Measurements from ENCODE around the gene SDC3. TPM values are rescaled to one million over a fixed set of nuclear protein-coding genes. Genes with fewer than 3 reads are reported as not detected.

The SDC3 gene
- total and polyA plus RNA-seq, 12 donors = 13.1 to 57.7 (median 21.7) TPM

DNA sequence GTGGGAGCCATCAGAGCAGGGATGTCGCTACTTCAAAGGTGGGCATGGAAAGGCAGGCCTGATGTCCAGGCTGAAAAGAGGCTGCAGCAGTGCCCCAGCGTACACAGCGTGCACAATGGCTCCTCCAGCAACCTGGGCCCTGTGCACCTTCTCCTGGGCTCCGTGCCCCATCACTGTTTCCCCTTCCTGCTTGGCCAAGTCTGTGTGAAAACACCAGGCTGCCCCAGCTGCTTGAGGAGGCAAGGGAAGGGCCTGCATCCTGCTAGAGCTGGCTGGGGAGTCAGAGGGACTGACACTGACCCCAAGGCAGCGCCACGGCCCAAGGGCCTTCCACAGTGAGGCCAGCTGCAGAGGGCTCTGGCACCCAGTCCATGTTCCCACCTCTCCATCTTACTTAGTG lies 33.4 kb downstream of the SDC3 start:
- Histone ChIP-seq H3K4me1 (peaks cover 7 to 29% (median 23%) of the 10 kb centered on the region in 9 donors), H3K27me3 (no peaks in the 10 kb centered on the region), H3K4me3 (no peak overlapping the region), H3K27ac (no peak overlapping the region), H3K9me3 (peaks cover 0 to 22% (median 12%) of the 10 kb centered on the region in 11 donors), H3K36me3 (peaks cover 0 to 51% (median 23%) of the 10 kb centered on the region in 9 donors)
- DNase-seq (no peak), ATAC-seq (no peak)
- intact Hi-C loops (cut with DNase I) = no loop called here
- TF ChIP-seq, protein P1, sequence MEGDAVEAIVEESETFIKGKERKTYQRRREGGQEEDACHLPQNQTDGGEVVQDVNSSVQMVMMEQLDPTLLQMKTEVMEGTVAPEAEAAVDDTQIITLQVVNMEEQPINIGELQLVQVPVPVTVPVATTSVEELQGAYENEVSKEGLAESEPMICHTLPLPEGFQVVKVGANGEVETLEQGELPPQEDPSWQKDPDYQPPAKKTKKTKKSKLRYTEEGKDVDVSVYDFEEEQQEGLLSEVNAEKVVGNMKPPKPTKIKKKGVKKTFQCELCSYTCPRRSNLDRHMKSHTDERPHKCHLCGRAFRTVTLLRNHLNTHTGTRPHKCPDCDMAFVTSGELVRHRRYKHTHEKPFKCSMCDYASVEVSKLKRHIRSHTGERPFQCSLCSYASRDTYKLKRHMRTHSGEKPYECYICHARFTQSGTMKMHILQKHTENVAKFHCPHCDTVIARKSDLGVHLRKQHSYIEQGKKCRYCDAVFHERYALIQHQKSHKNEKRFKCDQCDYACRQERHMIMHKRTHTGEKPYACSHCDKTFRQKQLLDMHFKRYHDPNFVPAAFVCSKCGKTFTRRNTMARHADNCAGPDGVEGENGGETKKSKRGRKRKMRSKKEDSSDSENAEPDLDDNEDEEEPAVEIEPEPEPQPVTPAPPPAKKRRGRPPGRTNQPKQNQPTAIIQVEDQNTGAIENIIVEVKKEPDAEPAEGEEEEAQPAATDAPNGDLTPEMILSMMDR (IDR thresholded peaks at IDR 0.05) = no peak
- WGBS, 2 donors = 84 to 90% methylated on average over 6 of the region's 6 CpGs

DNA sequence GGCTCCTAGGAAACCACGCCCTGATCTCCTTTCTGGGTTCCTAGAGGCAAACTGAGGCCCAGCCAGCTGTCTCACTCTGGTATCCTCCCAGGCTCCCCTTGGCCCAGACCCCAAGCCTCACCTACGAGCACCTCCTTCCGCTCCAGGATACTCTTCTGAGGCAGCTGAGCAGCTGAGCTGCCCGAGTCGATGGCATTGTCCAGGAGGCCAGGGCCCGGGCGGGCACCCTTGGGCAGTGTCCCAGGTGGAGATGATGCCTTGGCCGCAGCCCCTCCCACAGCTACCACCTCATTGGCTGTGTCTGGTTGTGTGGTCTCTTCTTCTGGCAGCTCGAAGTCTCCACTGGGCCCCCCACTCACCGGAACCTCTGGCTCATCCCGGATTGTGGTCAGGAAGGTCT lies 34.4 kb downstream of the SDC3 start:
- Histone ChIP-seq H3K4me3 (no peak overlapping the region), H3K27ac (no peak overlapping the region), H3K4me1 (peaks cover 7 to 28% (median 23%) of the 10 kb centered on the region in 9 donors), H3K9me3 (peaks cover 0 to 22% (median 12%) of the 10 kb centered on the region in 11 donors), H3K36me3 (peaks cover 0 to 56% (median 23%) of the 10 kb centered on the region in 9 donors), H3K27me3 (no peaks in the 10 kb centered on the region)
- WGBS, 2 donors = 94 to 98% methylated on average over 11 of the region's 11 CpGs
- DNase-seq = no peak
- TF ChIP-seq, protein P1 (IDR thresholded peaks at IDR 0.05) = no peak
- intact Hi-C loops (cut with DNase I) = no loop called here
- no peak for ATAC-seq

DNA sequence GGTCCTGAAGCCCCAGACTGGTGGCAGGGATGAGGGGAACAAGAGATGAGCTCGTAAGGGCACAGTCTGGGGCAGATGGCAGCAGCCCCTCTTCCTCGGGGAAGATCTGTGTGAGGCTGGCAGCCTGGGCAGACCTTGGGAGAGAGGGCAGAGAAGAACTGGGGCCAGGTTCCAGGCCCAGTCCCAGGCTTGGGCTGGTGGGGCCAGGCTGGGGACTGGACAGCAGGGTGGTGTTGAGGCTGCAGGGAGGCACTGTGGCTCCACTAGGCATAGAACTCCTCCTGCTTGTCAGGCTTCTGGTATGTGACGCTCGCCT lies 35.7 kb downstream of the SDC3 start:
- Histone ChIP-seq H3K9me3 (peaks cover 0 to 22% (median 12%) of the 10 kb centered on the region in 11 donors), H3K4me1 (peaks cover 5 to 21% (median 12%) of the 10 kb centered on the region in 9 donors), H3K36me3 (peaks cover 0 to 56% (median 23%) of the 10 kb centered on the region in 9 donors), H3K4me3 (no peak overlapping the region), H3K27ac (no peak overlapping the region), H3K27me3 (no peaks in the 10 kb centered on the region)
- ATAC-seq (no peak), DNase-seq (no peak)
- intact Hi-C loops (cut with DNase I) = no loop called here
- WGBS, 2 donors = 99 to 100% methylated on average over 4 of the region's 4 CpGs
- TF ChIP-seq, protein P1 (IDR thresholded peaks at IDR 0.05) = no peak

DNA sequence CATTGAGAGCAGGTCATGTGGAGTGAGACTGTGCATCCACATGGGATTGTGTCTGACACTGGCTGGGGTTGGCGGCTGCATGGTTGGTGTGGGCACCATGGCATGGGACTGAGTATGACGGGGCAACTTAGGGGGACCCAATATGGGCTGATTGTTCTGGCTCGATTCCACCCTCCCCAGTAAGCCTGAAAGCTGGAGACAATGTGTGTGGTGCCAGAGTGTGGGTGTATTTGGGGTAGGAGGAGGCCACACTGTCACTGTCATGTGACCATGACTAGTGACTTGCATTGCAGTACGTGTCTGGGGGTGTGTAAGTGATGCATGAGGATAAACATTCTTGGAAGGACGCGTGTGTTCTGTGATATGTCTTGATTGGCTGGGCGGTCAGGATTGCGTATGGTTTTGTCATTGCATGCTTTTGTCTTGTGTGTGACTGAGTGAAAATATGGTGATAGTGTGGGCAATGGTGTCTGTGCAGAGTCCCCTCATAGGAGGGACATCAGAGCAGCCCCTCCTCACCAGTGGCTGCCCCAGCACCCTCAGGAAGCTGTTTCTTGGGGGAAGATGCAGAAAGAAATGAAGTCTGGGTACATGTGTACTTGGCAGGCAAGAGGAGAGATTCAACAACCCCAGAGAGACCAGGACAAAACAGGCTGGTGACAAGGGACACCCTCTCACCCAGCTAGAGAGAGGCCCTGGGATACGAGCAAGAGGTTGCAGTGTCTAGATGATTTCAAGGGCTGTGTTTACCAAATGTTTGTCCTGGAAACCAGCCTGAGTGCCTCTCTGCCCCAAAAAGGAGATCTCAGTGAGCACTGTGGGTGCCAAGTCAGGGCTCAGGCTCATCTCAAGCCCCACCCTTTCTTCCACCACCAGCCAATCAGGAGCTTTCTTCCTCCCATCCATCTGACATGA lies 36.3 kb downstream of the SDC3 start:
- Histone ChIP-seq H3K4me3 (no peak overlapping the region), H3K36me3 (peaks cover 0 to 56% (median 23%) of the 10 kb centered on the region in 9 donors), H3K9me3 (peaks cover 0 to 22% (median 12%) of the 10 kb centered on the region in 11 donors), H3K27me3 (no peaks in the 10 kb centered on the region), H3K27ac (no peak overlapping the region), H3K4me1 (peaks cover 2 to 17% (median 7%) of the 10 kb centered on the region in 9 donors)
- ATAC-seq (no peak), DNase-seq (no peak)
- intact Hi-C loops (cut with DNase I) = no loop called here
- 87 to 88% methylated on average over 9 of the region's 9 CpGs for WGBS, 2 donors
- TF ChIP-seq, protein P1 (IDR thresholded peaks at IDR 0.05) = no peak
